ENCODE results near the gene CDC45. TPM values are rescaled to one million over a fixed set of nuclear protein-coding genes. Genes with fewer than 3 reads are reported as not detected.

The CDC45 gene
- polyA plus RNA-seq, 1 donor (not counting 4 experiments of a cell fraction or from before 2014, with no cell fraction given): 22.7 TPM

- TF ChIP-seq CTCF (optimal IDR thresholded peaks at IDR 0.05 in 1 of 3, IDR thresholded peaks at IDR 0.05 in 1 of 3, conservative IDR thresholded peaks at IDR 0.05 in 1 of 3; ENCODE audit: extremely low read depth in 1 of 3, insufficient read depth in 2 of 3, low read length in 3 of 3) (no peak), EZH2 (IDR thresholded peaks at IDR 0.05; ENCODE audit: low read length) (no peak)
- H3K27me3 ChIP-seq (ENCODE audit: control insufficient read depth, extremely low read depth, insufficient read depth, low read length): no peaks in the 10 kb centered on the region
- peak overlapping the region; percentile 100 for H3K27ac ChIP-seq (ENCODE audit: control insufficient read depth, insufficient read depth, low read length)
- H3K4me3 ChIP-seq (ENCODE audit: control insufficient read depth in 2 of 3, extremely low read depth in 1 of 3, insufficient read depth in 2 of 3, low read depth in 1 of 3, low read length in 3 of 3): peak overlapping the region; percentile 58 to 98 (median 96)
- DNase-seq (ENCODE audit: low read depth, low spot score): no peak
- H3K9ac ChIP-seq (ENCODE audit: control insufficient read depth, extremely low read depth, insufficient read depth, low read length): peak overlapping the region; percentile 100
- dilution Hi-C loops (cut with MboI; ENCODE audit: extremely low pct_ligation_motif_present, low sequenced_read_pairs): no loop called here
- FAIRE-seq: no peak
- peaks cover 15 to 17% of the 10 kb centered on the region in 2 experiments for H3K36me3 ChIP-seq (ENCODE audit: control insufficient read depth in 2 of 2, extremely low read depth in 1 of 2, insufficient read depth in 2 of 2, low read length in 2 of 2)
- no peak overlapping the region for H2AFZ ChIP-seq (ENCODE audit: control insufficient read depth, low read length)
- no peaks in the 10 kb centered on the region for H3K9me3 ChIP-seq (ENCODE audit: control insufficient read depth, low read depth, low read length)
- H3K4me1 ChIP-seq (ENCODE audit: control insufficient read depth, extremely low read depth, insufficient read depth, low read length): peaks cover 36% of the 10 kb centered on the region
- H3K9me1 ChIP-seq (ENCODE audit: control insufficient read depth, extremely low read depth, insufficient read depth, low read length): peaks cover 2% of the 10 kb centered on the region
- H3K79me2 ChIP-seq (ENCODE audit: control insufficient read depth, insufficient read depth, low read length): peaks cover 61% of the 10 kb centered on the region
- H4K20me1 ChIP-seq (ENCODE audit: control insufficient read depth, extremely low read depth, insufficient read depth, low read length): peaks cover 6% of the 10 kb centered on the region
- peak overlapping the region; percentile 99 for H3K4me2 ChIP-seq (ENCODE audit: control insufficient read depth, extremely low read depth, insufficient read depth, low read depth, low read length)
Observed at GRCh38 chr22:19477321-19478044, 2.2 kb upstream of the CDC45 start.

GRCh38 chr22:19478045-19478900 is 1.4 kb upstream of the CDC45 start:
- no peak for TF ChIP-seq CTCF (optimal IDR thresholded peaks at IDR 0.05 in 1 of 3, IDR thresholded peaks at IDR 0.05 in 1 of 3, conservative IDR thresholded peaks at IDR 0.05 in 1 of 3; ENCODE audit: extremely low read depth in 1 of 3, insufficient read depth in 2 of 3, low read length in 3 of 3)
- no peak for TF ChIP-seq EZH2 (IDR thresholded peaks at IDR 0.05; ENCODE audit: low read length)
- no peak for FAIRE-seq
- Histone ChIP-seq H3K9ac (ENCODE audit: control insufficient read depth, extremely low read depth, insufficient read depth, low read length) (peak overlapping the region; percentile 100), H3K4me2 (ENCODE audit: control insufficient read depth, extremely low read depth, insufficient read depth, low read depth, low read length) (peak overlapping the region; percentile 99), H4K20me1 (ENCODE audit: control insufficient read depth, extremely low read depth, insufficient read depth, low read length) (peaks cover 6% of the 10 kb centered on the region), H3K4me1 (ENCODE audit: control insufficient read depth, extremely low read depth, insufficient read depth, low read length) (peaks cover 36% of the 10 kb centered on the region), H3K36me3 (ENCODE audit: control insufficient read depth in 2 of 2, extremely low read depth in 1 of 2, insufficient read depth in 2 of 2, low read length in 2 of 2) (peaks cover 9 to 16% of the 10 kb centered on the region in 2 experiments), H3K4me3 (ENCODE audit: control insufficient read depth in 2 of 3, extremely low read depth in 1 of 3, insufficient read depth in 2 of 3, low read depth in 1 of 3, low read length in 3 of 3) (peak overlapping the region; percentile 58 to 98 (median 96)), H2AFZ (ENCODE audit: control insufficient read depth, low read length) (peak overlapping the region; percentile 66), H3K27me3 (ENCODE audit: control insufficient read depth, extremely low read depth, insufficient read depth, low read length) (no peaks in the 10 kb centered on the region), H3K9me3 (ENCODE audit: control insufficient read depth, low read depth, low read length) (no peaks in the 10 kb centered on the region), H3K9me1 (ENCODE audit: control insufficient read depth, extremely low read depth, insufficient read depth, low read length) (peaks cover 2% of the 10 kb centered on the region), H3K79me2 (ENCODE audit: control insufficient read depth, insufficient read depth, low read length) (peaks cover 60% of the 10 kb centered on the region), H3K27ac (ENCODE audit: control insufficient read depth, insufficient read depth, low read length) (peak overlapping the region; percentile 100)
- dilution Hi-C loops (cut with MboI; ENCODE audit: extremely low pct_ligation_motif_present, low sequenced_read_pairs): no loop called here
- DNase-seq (ENCODE audit: low read depth, low spot score): no peak
